Measurements from ENCODE around the gene FNBP1.
A peak's percentile ranks its signal among the peaks of the same experiment; 100 is the strongest.
"Not testable (repeated sequence)": the region's sequence is repeated elsewhere in the genome, so short reads cannot be mapped to it uniquely, and the experiment has no call there.

The FNBP1 gene

GRCh38 chr9:129988607-129989361 is 54.2 kb downstream of the FNBP1 start:
- no peak overlapping the region for H3K27ac ChIP-seq
- no peak for TF ChIP-seq CTCF (conservative IDR thresholded peaks at IDR 0.05)

GRCh38 chr9:129987941-129988340 is 55.0 kb downstream of the FNBP1 start:
- H3K27ac ChIP-seq: no peak overlapping the region
- no peak for TF ChIP-seq CTCF (conservative IDR thresholded peaks at IDR 0.05)

- no peak for TF ChIP-seq CTCF (conservative IDR thresholded peaks at IDR 0.05)
- H3K27ac ChIP-seq: no peak overlapping the region
Observed at GRCh38 chr9:129987047-129987446, 55.9 kb downstream of the FNBP1 start.

GRCh38 chr9:129984589-129984988 is 58.4 kb downstream of the FNBP1 start:
- not testable (repeated sequence) for H3K27ac ChIP-seq

GRCh38 chr9:129983891-129984290 is 59.1 kb downstream of the FNBP1 start:
- no peak overlapping the region for H3K27ac ChIP-seq
- no peak for TF ChIP-seq CTCF (conservative IDR thresholded peaks at IDR 0.05)

- TF ChIP-seq CTCF (conservative IDR thresholded peaks at IDR 0.05): no peak
- H3K27ac ChIP-seq: no peak overlapping the region
Observed at GRCh38 chr9:129981180-129981907, 61.6 kb downstream of the FNBP1 start.

GRCh38 chr9:129980224-129980623 is 62.8 kb downstream of the FNBP1 start:
- H3K27ac ChIP-seq: not testable (repeated sequence)

GRCh38 chr9:129979071-129979745 is 63.8 kb downstream of the FNBP1 start:
- TF ChIP-seq CTCF (conservative IDR thresholded peaks at IDR 0.05): no peak
- peak overlapping the region; percentile 43 for H3K27ac ChIP-seq

Data from VCaP (cell line).